Smooth muscle cell (in vitro differentiated cells): ENCODE results near the gene LYRM9. TPM values are rescaled to one million over a fixed set of nuclear protein-coding genes. Genes with fewer than 3 reads are reported as not detected.

Experiments
- DNase-seq: peaks from one replicate; lab custom pipeline; 2025; ENCODE audit not compliant: unreplicated experiment; lab: John Stamatoyannopoulos, UW
- H2AFZ ChIP-seq: fragments of 200-600 bp; sonication (generic); 2 replicates; pipeline ENCODE4 v1.6.0; 2016; ENCODE audit warnings: antibody characterized with exemption, low read depth, mild to moderate bottlenecking
- H3F3A ChIP-seq: fragments of 200-600 bp; sonication (generic); 2 replicates; pipeline ENCODE4 v1.6.0; 2017; ENCODE audit warnings: antibody characterized with exemption, low read depth
- H3K27ac ChIP-seq: fragments of 200-600 bp; sonication (generic); 2 replicates; pipeline ENCODE4 v1.5.1; 2016; ENCODE audit warnings: low read depth, mild to moderate bottlenecking
- H3K27me3 ChIP-seq: fragments of 200-600 bp; sonication (generic); 2 replicates; pipeline ENCODE4 v1.6.1; 2016; ENCODE audit warnings: low read depth, mild to moderate bottlenecking
- H3K36me3 ChIP-seq: fragments of 200-600 bp; sonication (generic); 2 replicates; pipeline ENCODE4 v1.5.1; 2016; ENCODE audit warnings: low read depth
- H3K4me1 ChIP-seq: fragments of 200-600 bp; sonication (generic); 2 replicates; pipeline ENCODE4 v1.5.1; 2016; ENCODE audit warnings: low read depth
- H3K4me2 ChIP-seq: fragments of 200-600 bp; sonication (generic); 2 replicates; pipeline ENCODE4 v1.6.0; 2016; ENCODE audit warnings: mild to moderate bottlenecking
- H3K4me3 ChIP-seq: fragments of 200-600 bp; sonication (generic); 2 replicates; pipeline ENCODE4 v1.5.1; 2016; ENCODE audit warnings: mild to moderate bottlenecking
- H3K79me2 ChIP-seq: fragments of 200-600 bp; sonication (generic); 2 replicates; pipeline ENCODE4 v1.6.0; 2016; ENCODE audit warnings: low read depth, mild to moderate bottlenecking
- H3K9ac ChIP-seq: fragments of 200-600 bp; sonication (generic); 2 replicates; pipeline ENCODE4 v1.6.0; 2016; ENCODE audit warnings: low read depth
- H3K9me3 ChIP-seq: fragments of 200-600 bp; sonication (generic); replicated peaks from 2 replicates; pipeline ENCODE4 v1.5.1; 2016; ENCODE audit warnings: low read depth
- H4K20me1 ChIP-seq: fragments of 200-600 bp; sonication (generic); 2 replicates; pipeline ENCODE4 v1.6.0; 2016; ENCODE audit warnings: low read depth
- WGBS: methylation state at CpG from one replicate; pipeline ENCODE4 v1.1.7; 2016; ENCODE audit warnings: low lambda C conversion rate; 5-methylcytosine and 5-hydroxymethylcytosine counted together
- polyA plus RNA-seq: library from polyadenylated mRNA; unstranded; fragments of >200 nt; fragmentation: Nextera tagmentation; extraction: Ambion mirVana; gene quantifications from 2 replicates; pipeline ENCODE4 v1.2.1, GENCODE V29; 2016
- total RNA-seq: library from RNA; depleted of rRNA; stranded (reverse); fragments of >200 nt; gene quantifications from 2 replicates; pipeline ENCODE4 v1.2.3, GENCODE V29; 2014
- TF ChIP-seq, protein P1 (sequence below): fragments of 200-600 bp; sonication (generic); IDR thresholded peaks from 2 replicates; pipeline ENCODE4 v1.5.1; 2017; ENCODE audit warnings: borderline replicate concordance, mild to moderate bottlenecking, antibody characterized with exemption; ENCODE audit not compliant: insufficient read depth, poor library complexity, severe bottlenecking

LYRM9 gene
- total and polyA plus RNA-seq, 2 experiments from 2014 or later = 10.6 to 11.4 TPM

DNA sequence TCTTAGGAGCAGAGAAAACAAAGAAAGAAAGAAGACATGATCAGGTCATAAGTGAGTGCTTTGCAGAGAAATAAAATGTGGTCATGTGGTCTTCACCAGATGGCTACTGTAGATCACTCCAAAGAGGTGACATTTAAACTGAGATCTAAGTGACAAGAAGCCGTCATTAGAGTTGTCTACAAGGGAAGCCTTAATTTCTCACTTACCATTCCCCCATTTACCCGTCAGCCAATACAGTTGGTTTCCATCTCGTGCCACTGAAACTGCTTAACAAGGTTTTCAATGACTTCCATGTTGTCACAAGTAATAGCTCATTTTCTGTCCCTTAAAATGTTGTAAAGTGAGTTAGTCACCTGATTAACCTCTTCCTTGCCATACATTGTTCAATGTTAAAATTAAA lies 6.4 kb upstream of the LYRM9 start:
- Histone ChIP-seq H3K27me3 (no peaks in the 10 kb centered on the region), H3K4me2 (no peak overlapping the region), H3K36me3 (no peaks in the 10 kb centered on the region), H3K4me1 (peaks cover 4% of the 10 kb centered on the region), H3K9me3 (no peaks in the 10 kb centered on the region), H4K20me1 (no peaks in the 10 kb centered on the region), H3K27ac (no peak overlapping the region), H3K9ac (no peak overlapping the region), H3K4me3 (no peak overlapping the region), H3F3A (no peaks in the 10 kb centered on the region), H3K79me2 (no peaks in the 10 kb centered on the region), H2AFZ (no peak overlapping the region)
- TF ChIP-seq, protein P1, sequence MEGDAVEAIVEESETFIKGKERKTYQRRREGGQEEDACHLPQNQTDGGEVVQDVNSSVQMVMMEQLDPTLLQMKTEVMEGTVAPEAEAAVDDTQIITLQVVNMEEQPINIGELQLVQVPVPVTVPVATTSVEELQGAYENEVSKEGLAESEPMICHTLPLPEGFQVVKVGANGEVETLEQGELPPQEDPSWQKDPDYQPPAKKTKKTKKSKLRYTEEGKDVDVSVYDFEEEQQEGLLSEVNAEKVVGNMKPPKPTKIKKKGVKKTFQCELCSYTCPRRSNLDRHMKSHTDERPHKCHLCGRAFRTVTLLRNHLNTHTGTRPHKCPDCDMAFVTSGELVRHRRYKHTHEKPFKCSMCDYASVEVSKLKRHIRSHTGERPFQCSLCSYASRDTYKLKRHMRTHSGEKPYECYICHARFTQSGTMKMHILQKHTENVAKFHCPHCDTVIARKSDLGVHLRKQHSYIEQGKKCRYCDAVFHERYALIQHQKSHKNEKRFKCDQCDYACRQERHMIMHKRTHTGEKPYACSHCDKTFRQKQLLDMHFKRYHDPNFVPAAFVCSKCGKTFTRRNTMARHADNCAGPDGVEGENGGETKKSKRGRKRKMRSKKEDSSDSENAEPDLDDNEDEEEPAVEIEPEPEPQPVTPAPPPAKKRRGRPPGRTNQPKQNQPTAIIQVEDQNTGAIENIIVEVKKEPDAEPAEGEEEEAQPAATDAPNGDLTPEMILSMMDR = no peak
- 81% methylated on average over 3 of the region's 3 CpGs for WGBS
- no peak for DNase-seq

DNA sequence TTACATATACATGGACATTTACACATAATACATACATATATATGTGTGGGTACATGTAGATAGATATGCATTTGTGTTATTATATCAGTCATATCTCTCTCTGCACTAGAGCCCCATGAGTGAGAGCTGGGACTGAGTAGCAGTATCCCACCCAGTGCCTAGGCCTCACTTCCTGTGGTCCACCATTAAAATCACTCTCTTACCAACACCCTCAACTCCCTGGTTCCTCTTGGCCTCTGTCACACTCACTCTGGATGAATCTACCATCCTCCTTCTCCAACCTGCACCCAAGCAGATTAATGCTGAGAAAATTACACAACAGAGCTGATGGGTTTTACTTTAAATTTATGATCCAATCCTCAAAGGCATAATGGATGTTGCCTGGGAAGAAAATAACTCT lies 4.9 kb upstream of the LYRM9 start:
- H4K20me1 ChIP-seq = no peaks in the 10 kb centered on the region
- H3K9me3 ChIP-seq = no peaks in the 10 kb centered on the region
- TF ChIP-seq, protein P1 = no peak
- no peaks in the 10 kb centered on the region for H3K36me3 ChIP-seq
- H3F3A ChIP-seq = no peaks in the 10 kb centered on the region
- no peak overlapping the region for H3K27ac ChIP-seq
- DNase-seq = no peak
- H3K4me2 ChIP-seq = no peak overlapping the region
- H3K4me1 ChIP-seq = peaks cover 4% of the 10 kb centered on the region
- no peaks in the 10 kb centered on the region for H3K79me2 ChIP-seq
- no peaks in the 10 kb centered on the region for H3K27me3 ChIP-seq
- no peak overlapping the region for H3K4me3 ChIP-seq
- H2AFZ ChIP-seq = no peak overlapping the region
- no peak overlapping the region for H3K9ac ChIP-seq

DNA sequence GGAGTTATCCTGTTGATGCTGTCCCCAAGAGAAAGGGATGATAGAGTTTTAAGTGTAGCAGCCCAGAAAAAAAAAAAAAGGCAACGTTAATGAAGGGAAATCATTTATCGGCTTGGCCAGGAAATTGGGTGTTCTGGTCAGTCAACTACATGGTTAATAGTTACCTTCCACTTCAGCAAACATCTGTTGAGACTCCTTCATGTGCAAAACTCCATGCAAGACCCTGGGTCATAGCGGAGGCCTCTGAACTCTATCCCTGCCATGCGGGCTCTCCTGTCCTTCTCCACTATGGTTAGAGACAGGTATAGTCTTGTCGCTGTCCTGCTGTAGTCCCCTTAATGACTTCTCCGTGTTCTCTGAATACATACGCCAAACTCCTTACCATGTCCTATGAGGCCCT lies 3.5 kb upstream of the LYRM9 start:
- TF ChIP-seq, protein P1 = no peak
- DNase-seq = no peak
- H3K4me2 ChIP-seq = no peak overlapping the region
- H3K4me1 ChIP-seq = peaks cover 4% of the 10 kb centered on the region
- H3K9me3 ChIP-seq = no peaks in the 10 kb centered on the region
- no peaks in the 10 kb centered on the region for H3K36me3 ChIP-seq
- H3K4me3 ChIP-seq = no peak overlapping the region
- H2AFZ ChIP-seq = no peak overlapping the region
- H3K79me2 ChIP-seq = no peaks in the 10 kb centered on the region
- 89% methylated on average over 7 of the region's 7 CpGs for WGBS
- no peaks in the 10 kb centered on the region for H4K20me1 ChIP-seq
- H3F3A ChIP-seq = no peaks in the 10 kb centered on the region
- H3K9ac ChIP-seq = no peak overlapping the region
- H3K27ac ChIP-seq = no peak overlapping the region
- H3K27me3 ChIP-seq = no peaks in the 10 kb centered on the region

DNA sequence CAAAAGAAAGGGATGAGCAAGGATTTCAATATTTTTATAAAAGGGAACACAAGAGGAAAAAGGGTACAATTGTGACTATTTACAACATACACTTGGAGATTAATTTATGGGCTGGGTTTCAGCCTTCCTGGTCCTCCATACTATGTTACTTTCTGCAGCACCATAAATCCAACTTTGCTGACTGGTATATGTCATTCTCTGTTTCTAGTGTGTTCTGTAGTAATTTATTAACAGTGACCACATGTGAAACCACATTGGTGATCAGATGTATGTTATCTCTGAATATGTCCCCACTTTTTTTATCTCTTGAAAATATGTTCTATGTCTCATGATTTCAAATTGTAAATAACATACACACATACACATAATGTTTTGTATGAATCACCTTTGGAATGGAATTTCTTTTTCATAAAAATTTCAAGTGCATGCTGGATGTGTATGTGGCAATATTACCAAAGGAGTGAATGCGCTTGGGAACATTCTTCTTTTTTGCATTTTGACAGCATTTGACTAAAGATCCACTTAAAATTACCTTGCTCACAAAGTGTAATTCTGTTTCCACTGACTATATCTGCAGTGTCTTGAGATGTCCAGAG lies 2.9 kb upstream of the LYRM9 start:
- Histone ChIP-seq H3K4me3 (no peak overlapping the region), H3F3A (no peaks in the 10 kb centered on the region), H3K9ac (no peak overlapping the region), H3K4me2 (no peak overlapping the region), H3K27me3 (no peaks in the 10 kb centered on the region), H3K27ac (no peak overlapping the region), H3K4me1 (peaks cover 4% of the 10 kb centered on the region), H3K9me3 (no peaks in the 10 kb centered on the region), H3K36me3 (no peaks in the 10 kb centered on the region), H2AFZ (no peak overlapping the region), H4K20me1 (no peaks in the 10 kb centered on the region), H3K79me2 (no peaks in the 10 kb centered on the region)
- no peak for DNase-seq
- WGBS = 100% methylated on average over 1 of the region's 1 CpG
- TF ChIP-seq, protein P1 = no peak
